ENCODE results near the gene IDH3A. TPM values are rescaled to one million over a fixed set of nuclear protein-coding genes. Genes with fewer than 3 reads are reported as not detected.
A peak's percentile ranks its signal among the peaks of the same experiment; 100 is the strongest.

IDH3A gene
- total and polyA plus RNA-seq, 10 donors: 27.6 to 90.7 (median 70.1) TPM

- Histone ChIP-seq H3K36me3 (no peaks in the 10 kb centered on the region), H3K9me3 (peaks cover 0 to 14% (median 0%) of the 10 kb centered on the region in 8 donors), H3K27ac (no peak overlapping the region), H3K4me3 (no peak overlapping the region), H3K27me3 (replicated peaks in 1 of 7) (no peaks in the 10 kb centered on the region), H3K4me1 (peaks cover 0 to 5% (median 0%) of the 10 kb centered on the region in 6 donors)
- DNase-seq: no peak
- no peak for TF ChIP-seq POLR2A (IDR thresholded peaks at IDR 0.05)
- TF ChIP-seq POLR2AphosphoS5 (IDR thresholded peaks at IDR 0.05): no peak
- no peak for TF ChIP-seq CTCF (IDR thresholded peaks at IDR 0.05 in 8 of 11, conservative IDR thresholded peaks at IDR 0.05 in 3 of 11)
- 88 to 92% (median 89%) methylated on average over 15 of the region's 15 CpGs for WGBS, 5 donors
- intact Hi-C loops (cut with DNase I; ENCODE audit: low total_unique reads): loop anchor here (5.0 kb wide), 1 partner anchor 82 kb away; no protein-coding TSS in a partner anchor
Observed at GRCh38 chr15:78193731-78194567, 44.8 kb downstream of the IDH3A start.

DNA sequence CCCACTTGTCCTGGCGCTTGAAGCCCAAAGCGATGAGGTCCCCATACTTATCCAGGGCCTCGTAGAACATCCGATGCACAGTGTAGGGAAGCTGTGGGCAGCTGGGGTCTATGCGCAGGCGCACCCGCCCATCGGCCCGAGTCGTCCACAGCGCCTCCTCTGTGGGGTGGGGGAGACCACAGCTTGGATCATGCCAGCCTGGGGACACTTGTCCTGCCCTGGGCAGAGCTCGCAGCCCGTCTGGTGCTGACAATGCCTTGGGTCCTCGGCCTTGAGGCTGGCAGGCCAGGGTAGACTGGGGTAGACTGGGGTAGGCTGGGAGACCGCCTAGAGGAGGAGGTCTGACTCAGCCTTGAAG lies 45.4 kb downstream of the IDH3A start:
- TF ChIP-seq CTCF (IDR thresholded peaks at IDR 0.05 in 8 of 11, conservative IDR thresholded peaks at IDR 0.05 in 3 of 11): no peak
- no peak for TF ChIP-seq POLR2AphosphoS5 (IDR thresholded peaks at IDR 0.05)
- TF ChIP-seq POLR2A (IDR thresholded peaks at IDR 0.05): no peak
- H3K4me3 ChIP-seq: no peak overlapping the region
- H3K27me3 ChIP-seq (replicated peaks in 1 of 7): no peaks in the 10 kb centered on the region
- no peaks in the 10 kb centered on the region for H3K36me3 ChIP-seq
- DNase-seq: peak; percentile 76
- whole genome bisulfite sequencing, 5 donors: 82 to 96% (median 93%) methylated on average over 13 to 15 of the region's 15 CpGs
- peaks cover 0 to 14% (median 0%) of the 10 kb centered on the region in 8 donors for H3K9me3 ChIP-seq
- H3K27ac ChIP-seq: no peak overlapping the region
- intact Hi-C loops (cut with DNase I; ENCODE audit: low total_unique reads): loop anchor here (5.0 kb wide), 1 partner anchor 82 kb away; no protein-coding TSS in a partner anchor
- H3K4me1 ChIP-seq: peaks cover 0 to 5% (median 0%) of the 10 kb centered on the region in 6 donors

- peak; percentile 83 for DNase-seq
- no peaks in the 10 kb centered on the region for H3K27me3 ChIP-seq (replicated peaks in 1 of 7)
- no peak overlapping the region for H3K4me3 ChIP-seq
- no peak for TF ChIP-seq POLR2A (IDR thresholded peaks at IDR 0.05)
- TF ChIP-seq CTCF (IDR thresholded peaks at IDR 0.05 in 8 of 11, conservative IDR thresholded peaks at IDR 0.05 in 3 of 11): peak; percentile 72 to 90 (median 84)
- peak in 1 of 3 donors; percentile 34 for TF ChIP-seq POLR2AphosphoS5 (IDR thresholded peaks at IDR 0.05)
- peaks cover 0 to 11% (median 0%) of the 10 kb centered on the region in 8 donors for H3K9me3 ChIP-seq
- intact Hi-C loops (cut with DNase I; ENCODE audit: low total_unique reads): no loop called here
- 24 to 36% (median 26%) methylated on average over 7 of the region's 7 CpGs for WGBS, 5 donors
- H3K27ac ChIP-seq: no peak overlapping the region
- no peaks in the 10 kb centered on the region for H3K36me3 ChIP-seq
- peaks cover 0 to 5% (median 0%) of the 10 kb centered on the region in 6 donors for H3K4me1 ChIP-seq
Observed at GRCh38 chr15:78195735-78196201, 46.6 kb downstream of the IDH3A start.

DNA sequence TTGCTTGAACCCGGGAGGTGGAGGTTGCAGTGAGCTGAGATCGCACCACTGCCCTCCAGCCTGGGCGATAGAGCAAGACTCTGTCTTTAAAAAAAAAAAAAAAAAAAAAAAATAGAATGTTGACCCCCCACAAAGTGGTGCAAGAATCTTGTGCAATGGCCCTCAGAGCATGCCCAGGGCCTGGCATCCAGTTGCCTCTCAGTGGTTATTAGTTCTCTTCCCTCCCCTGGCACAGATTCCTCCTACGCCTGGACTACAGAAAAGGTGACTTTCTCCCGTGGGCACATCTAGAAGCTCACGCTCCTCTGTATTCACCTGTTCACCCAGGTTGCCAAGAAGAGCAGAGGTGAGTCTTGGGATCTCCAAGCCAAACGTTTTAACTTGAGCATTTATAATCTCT lies 48.5 kb downstream of the IDH3A start:
- no peak for DNase-seq
- intact Hi-C loops (cut with DNase I; ENCODE audit: low total_unique reads): no loop called here
- 53 to 70% (median 63%) methylated on average over 7 of the region's 7 CpGs for WGBS, 5 donors

More for the DNA sequence above, 48.5 kb downstream of the IDH3A start:
- H3K4me3 ChIP-seq: no peak overlapping the region
- peaks cover 0 to 5% (median 0%) of the 10 kb centered on the region in 6 donors for H3K4me1 ChIP-seq
- TF ChIP-seq POLR2A (IDR thresholded peaks at IDR 0.05) (no peak), CTCF (IDR thresholded peaks at IDR 0.05 in 8 of 11, conservative IDR thresholded peaks at IDR 0.05 in 3 of 11) (no peak), POLR2AphosphoS5 (IDR thresholded peaks at IDR 0.05) (no peak)
- no peaks in the 10 kb centered on the region for H3K27me3 ChIP-seq (replicated peaks in 1 of 7)
- H3K9me3 ChIP-seq: no peaks in the 10 kb centered on the region
- H3K36me3 ChIP-seq: no peaks in the 10 kb centered on the region
- H3K27ac ChIP-seq: no peak overlapping the region

All from spleen (tissue), 11 donors.